H1 (cell line): ENCODE measurements around the gene CD38.

Experiments
- EZH2 ChIP-seq: fragments of 200-600 bp; sonication (generic); IDR thresholded peaks from 2 replicates; pipeline ENCODE4 v1.7.1; 2012; ENCODE audit warnings: low read depth, mild to moderate bottlenecking, moderate library complexity, low read length, inconsistent platforms; ENCODE audit not compliant: severe bottlenecking
- KDM5A ChIP-seq: fragments of 200-600 bp; IDR thresholded peaks from 2 replicates; pipeline ENCODE4 v1.7.1; 2012; ENCODE audit warnings: mild to moderate bottlenecking, low read length, inconsistent platforms, mixed read lengths

DNA sequence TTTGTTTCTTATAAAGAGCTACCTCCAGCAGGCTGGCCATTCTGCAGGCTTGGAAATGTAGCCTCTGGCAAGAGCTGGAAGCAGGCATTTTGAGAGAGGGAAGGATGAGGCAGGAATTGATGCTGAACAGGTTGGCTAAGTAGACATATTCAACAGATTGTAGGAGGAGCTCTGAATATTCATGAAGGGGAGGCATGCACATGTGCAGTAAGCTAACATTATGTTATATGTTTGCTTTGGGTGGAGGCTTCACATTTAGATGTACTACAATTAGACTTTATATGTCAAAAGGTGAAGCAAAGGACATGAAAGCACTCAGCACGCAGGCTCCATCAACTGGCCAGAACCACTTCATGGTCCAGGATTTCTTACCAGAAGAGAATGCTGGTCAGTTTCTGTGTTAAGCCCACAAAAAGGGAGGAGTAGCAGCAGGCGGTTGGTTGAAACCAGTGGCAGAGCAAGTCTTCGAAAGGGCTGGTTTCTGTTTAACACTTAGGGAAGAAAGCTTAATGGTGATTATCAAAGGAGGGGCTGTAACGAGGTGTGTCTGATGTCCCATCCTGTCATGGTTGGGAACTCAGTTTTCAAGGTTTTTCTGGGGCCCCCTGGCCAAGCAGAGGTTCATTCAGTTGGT is 105.6 kb downstream of the CD38 start:
- no peak for TF ChIP-seq EZH2
- TF ChIP-seq KDM5A, result no peak
